ENCODE data around the gene RSU1. TPM values are rescaled to one million over a fixed set of nuclear protein-coding genes. Genes with fewer than 3 reads are reported as not detected.

Gene RSU1
- total RNA-seq, 1 donor from 2014 or later, result 77.8 TPM

GRCh38 chr10:16820421-16820820 is 3.2 kb upstream of the RSU1 start:
- H3K4me3 ChIP-seq, result no peak overlapping the region
- intact Hi-C loops (cut with DNase I), result no loop called here
- H3K27me3 ChIP-seq, result no peaks in the 10 kb centered on the region
- no peaks in the 10 kb centered on the region for H3K9me3 ChIP-seq
- no peak for ATAC-seq
- H3K4me1 ChIP-seq, result peaks cover 19% of the 10 kb centered on the region
- no peak for DNase-seq
- no peaks in the 10 kb centered on the region for H3K36me3 ChIP-seq
- TF ChIP-seq CTCF (IDR thresholded peaks at IDR 0.05), result no peak
- H3K27ac ChIP-seq, result no peak overlapping the region

GRCh38 chr10:16820018-16820417 is 2.8 kb upstream of the RSU1 start:
- Histone ChIP-seq H3K27me3 (no peaks in the 10 kb centered on the region), H3K4me1 (peaks cover 19% of the 10 kb centered on the region), H3K9me3 (no peaks in the 10 kb centered on the region), H3K36me3 (no peaks in the 10 kb centered on the region), H3K27ac (no peak overlapping the region), H3K4me3 (no peak overlapping the region)
- DNase-seq (no peak), ATAC-seq (no peak)
- intact Hi-C loops (cut with DNase I), result no loop called here
- no peak for TF ChIP-seq CTCF (IDR thresholded peaks at IDR 0.05)

- Histone ChIP-seq H3K4me1 (peaks cover 19% of the 10 kb centered on the region), H3K27ac (no peak overlapping the region), H3K9me3 (no peaks in the 10 kb centered on the region), H3K27me3 (no peaks in the 10 kb centered on the region), H3K36me3 (no peaks in the 10 kb centered on the region), H3K4me3 (no peak overlapping the region)
- no peak for TF ChIP-seq CTCF (IDR thresholded peaks at IDR 0.05)
- intact Hi-C loops (cut with DNase I), result no loop called here
- no peak for DNase-seq
- no peak for ATAC-seq
Observed at GRCh38 chr10:16819436-16819835, 2.2 kb upstream of the RSU1 start.

- intact Hi-C loops (cut with DNase I), result no loop called here
- no peak for ATAC-seq
- H3K36me3 ChIP-seq, result no peaks in the 10 kb centered on the region
Observed at GRCh38 chr10:16819026-16819425, 1.8 kb upstream of the RSU1 start.

DNA sequence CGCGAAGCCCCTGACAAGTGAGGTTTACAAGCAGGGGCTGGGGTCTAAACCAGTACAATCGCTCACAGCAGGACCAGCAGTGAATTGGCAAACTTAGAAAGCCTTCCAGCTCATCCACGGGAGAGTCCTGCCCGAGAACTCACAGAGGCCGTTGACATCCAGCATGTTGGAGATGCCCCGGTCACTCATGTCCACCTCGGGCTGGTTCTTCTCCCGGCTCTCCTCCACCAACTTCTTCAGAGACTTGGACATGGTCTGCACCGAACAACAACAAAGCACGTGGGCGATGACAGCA is 447 bp downstream of the RSU1 start:
- peaks cover 21% of the 10 kb centered on the region for H3K4me1 ChIP-seq
- no peak for TF ChIP-seq CTCF (IDR thresholded peaks at IDR 0.05)
- no peaks in the 10 kb centered on the region for H3K27me3 ChIP-seq
- DNase-seq, result no peak
- peak overlapping the region; percentile 72 for H3K4me3 ChIP-seq
- no peaks in the 10 kb centered on the region for H3K36me3 ChIP-seq
- intact Hi-C loops (cut with DNase I), result no loop called here
- H3K9me3 ChIP-seq, result no peaks in the 10 kb centered on the region
- H3K27ac ChIP-seq, result peak overlapping the region; percentile 72
- no peak for ATAC-seq

More at GRCh38 chr10:16819026-16819425, 1.8 kb upstream of the RSU1 start:
- H3K9me3 ChIP-seq, result no peaks in the 10 kb centered on the region
- DNase-seq, result no peak
- H3K27ac ChIP-seq, result no peak overlapping the region
- H3K4me1 ChIP-seq, result peaks cover 19% of the 10 kb centered on the region
- no peaks in the 10 kb centered on the region for H3K27me3 ChIP-seq
- no peak overlapping the region for H3K4me3 ChIP-seq
- TF ChIP-seq CTCF (IDR thresholded peaks at IDR 0.05), result no peak

GRCh38 chr10:16816171-16816570 is 1.1 kb downstream of the RSU1 start:
- TF ChIP-seq CTCF (IDR thresholded peaks at IDR 0.05), result no peak
- ATAC-seq, result no peak
- intact Hi-C loops (cut with DNase I), result no loop called here
- peak overlapping the region; percentile 72 for H3K27ac ChIP-seq
- no peak for DNase-seq
- H3K4me1 ChIP-seq, result peaks cover 23% of the 10 kb centered on the region
- H3K4me3 ChIP-seq, result peak overlapping the region; percentile 72
- no peaks in the 10 kb centered on the region for H3K9me3 ChIP-seq
- H3K36me3 ChIP-seq, result no peaks in the 10 kb centered on the region
- no peaks in the 10 kb centered on the region for H3K27me3 ChIP-seq

Data from upper lobe of right lung (tissue), 1 donor.